ENCODE results near the gene DCC. TPM values are rescaled to one million over a fixed set of nuclear protein-coding genes. Genes with fewer than 3 reads are reported as not detected.

The DCC gene
- total RNA-seq, 6 experiments from 2014 or later: not detected

DNA sequence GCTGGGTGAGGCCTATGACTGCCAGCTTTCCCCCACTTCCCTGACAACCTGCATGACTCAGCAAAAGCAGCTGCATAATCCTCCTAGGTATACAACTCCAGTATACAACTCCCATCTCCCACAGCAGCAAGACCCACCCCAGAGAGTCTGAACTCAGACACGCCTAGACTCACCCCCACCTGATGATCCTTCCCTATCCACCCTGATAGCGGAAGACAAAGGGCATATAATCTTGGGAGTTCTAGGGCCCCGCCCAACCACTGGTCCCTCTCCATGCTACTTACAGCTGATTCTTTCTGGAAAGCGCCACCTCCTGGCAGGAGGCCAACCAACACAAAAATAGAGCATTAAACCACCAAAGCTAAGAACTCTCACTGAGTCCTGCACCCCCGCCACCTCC lies 296.5 kb downstream of the DCC start:
- TF ChIP-seq, protein P1, sequence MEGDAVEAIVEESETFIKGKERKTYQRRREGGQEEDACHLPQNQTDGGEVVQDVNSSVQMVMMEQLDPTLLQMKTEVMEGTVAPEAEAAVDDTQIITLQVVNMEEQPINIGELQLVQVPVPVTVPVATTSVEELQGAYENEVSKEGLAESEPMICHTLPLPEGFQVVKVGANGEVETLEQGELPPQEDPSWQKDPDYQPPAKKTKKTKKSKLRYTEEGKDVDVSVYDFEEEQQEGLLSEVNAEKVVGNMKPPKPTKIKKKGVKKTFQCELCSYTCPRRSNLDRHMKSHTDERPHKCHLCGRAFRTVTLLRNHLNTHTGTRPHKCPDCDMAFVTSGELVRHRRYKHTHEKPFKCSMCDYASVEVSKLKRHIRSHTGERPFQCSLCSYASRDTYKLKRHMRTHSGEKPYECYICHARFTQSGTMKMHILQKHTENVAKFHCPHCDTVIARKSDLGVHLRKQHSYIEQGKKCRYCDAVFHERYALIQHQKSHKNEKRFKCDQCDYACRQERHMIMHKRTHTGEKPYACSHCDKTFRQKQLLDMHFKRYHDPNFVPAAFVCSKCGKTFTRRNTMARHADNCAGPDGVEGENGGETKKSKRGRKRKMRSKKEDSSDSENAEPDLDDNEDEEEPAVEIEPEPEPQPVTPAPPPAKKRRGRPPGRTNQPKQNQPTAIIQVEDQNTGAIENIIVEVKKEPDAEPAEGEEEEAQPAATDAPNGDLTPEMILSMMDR (IDR thresholded peaks at IDR 0.05): no peak
- Mint-ChIP-seq H3K27me3 (ENCODE audit: insufficient read depth) (no peaks in the 10 kb centered on the region; the same call in 1 of the 2 replicates), H3K4me1 (ENCODE audit: low read depth) (no peaks in the 10 kb centered on the region), H3K9me3 (peaks cover 73% of the 10 kb centered on the region), H3K27ac (no peak overlapping the region), H3K4me3 (no peak overlapping the region), H3K36me3 (ENCODE audit: low read depth) (0 out of 2 replicates have a peak, but pooled peaks cover 5% of the 10 kb centered on the region)
- DNase-seq: no peak

DNA sequence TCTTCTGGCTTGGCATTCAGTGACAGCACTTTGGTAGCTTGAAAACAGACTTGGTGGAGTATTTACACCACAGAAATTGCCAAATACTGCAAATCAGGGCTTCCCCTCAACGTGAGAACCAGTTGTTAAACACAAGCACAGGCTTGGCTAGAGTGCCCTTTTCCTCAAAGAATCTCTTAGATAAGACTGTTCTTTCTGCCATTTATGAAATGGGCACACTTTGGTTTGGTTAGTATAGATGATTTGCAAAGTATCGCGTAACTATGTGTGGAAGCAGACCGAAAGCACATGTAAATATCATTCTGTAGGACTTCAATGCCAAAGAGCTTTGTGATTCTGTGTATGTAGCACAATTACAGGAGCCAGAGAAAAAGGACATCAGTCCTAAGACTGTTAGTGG lies 308.2 kb downstream of the DCC start:
- H3K27me3 Mint-ChIP-seq (ENCODE audit: insufficient read depth): peaks cover 2% of the 10 kb centered on the region; the same call in 1 of the 2 replicates
- H3K4me1 Mint-ChIP-seq (ENCODE audit: low read depth): no peaks in the 10 kb centered on the region
- H3K36me3 Mint-ChIP-seq (ENCODE audit: low read depth): no peaks in the 10 kb centered on the region; the same call in 1 of the 2 replicates
- no peak overlapping the region for H3K4me3 Mint-ChIP-seq
- H3K27ac Mint-ChIP-seq: no peak overlapping the region
- TF ChIP-seq, protein P1 (IDR thresholded peaks at IDR 0.05): no peak
- peaks cover 56% of the 10 kb centered on the region for H3K9me3 Mint-ChIP-seq
- no peak for DNase-seq

DNA sequence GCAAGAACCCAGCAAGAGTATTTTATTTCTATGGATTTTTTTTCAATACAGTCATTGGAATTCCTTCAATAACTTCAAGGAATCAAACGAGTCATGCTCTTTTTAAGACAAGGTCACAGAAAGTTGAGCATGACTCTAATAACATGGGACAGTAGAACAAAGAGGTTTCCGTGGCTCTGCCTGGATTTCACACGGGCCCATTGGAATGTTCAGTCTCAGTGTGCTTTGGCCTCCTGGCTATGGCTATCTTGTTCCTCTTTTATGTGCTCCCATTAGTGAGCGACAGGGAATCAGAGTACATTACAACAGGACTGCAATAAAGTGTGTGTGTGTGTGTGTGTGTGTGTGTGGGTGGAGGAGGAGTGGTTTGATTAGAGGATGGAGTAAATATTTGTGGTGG lies 312.4 kb downstream of the DCC start:
- Mint-ChIP-seq H3K27me3 (ENCODE audit: insufficient read depth) (peaks cover 2% of the 10 kb centered on the region; the same call in 1 of the 2 replicates), H3K4me1 (ENCODE audit: low read depth) (no peaks in the 10 kb centered on the region), H3K4me3 (no peak overlapping the region), H3K36me3 (ENCODE audit: low read depth) (no peaks in the 10 kb centered on the region; the same call in 1 of the 2 replicates), H3K9me3 (peaks cover 57% of the 10 kb centered on the region), H3K27ac (no peak overlapping the region)
- TF ChIP-seq, protein P1 (IDR thresholded peaks at IDR 0.05): no peak
- no peak for DNase-seq

DNA sequence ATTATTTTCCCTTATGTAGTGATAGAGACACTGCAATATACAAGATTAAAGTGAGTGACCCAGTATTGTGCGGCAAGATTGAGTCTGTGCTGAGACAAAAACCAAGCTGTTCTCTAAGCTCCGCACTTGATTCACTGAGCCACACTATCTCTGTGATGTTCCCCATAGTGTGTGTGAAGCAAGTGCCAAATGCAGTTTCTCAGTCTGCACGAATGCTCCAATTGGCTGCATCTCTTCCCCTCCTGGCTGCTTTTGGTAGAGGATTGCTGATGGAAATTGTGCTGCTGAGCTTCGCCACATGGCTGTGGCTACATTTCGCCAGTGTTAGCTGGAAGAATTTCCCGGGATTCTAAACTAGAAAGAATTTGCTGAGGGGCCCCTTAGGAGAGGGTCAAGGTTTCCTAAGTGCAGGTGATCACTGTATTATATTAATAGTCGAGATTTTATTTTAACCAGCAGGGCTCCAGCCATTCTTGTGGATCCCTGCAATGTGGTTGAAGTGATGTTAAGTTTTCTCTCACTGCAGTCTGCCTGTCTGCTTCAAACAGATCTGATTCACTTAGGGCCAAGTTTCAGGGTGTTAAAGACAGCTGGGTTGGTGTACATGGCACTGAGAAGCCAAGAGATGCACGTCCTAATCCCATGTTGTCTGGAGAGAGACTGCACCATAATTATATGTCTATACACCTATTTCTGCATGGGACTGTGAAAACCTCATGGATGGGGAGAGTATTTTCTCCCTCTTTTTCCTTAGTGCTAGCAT lies 317.2 kb downstream of the DCC start:
- Mint-ChIP-seq H3K9me3 (peaks cover 62% of the 10 kb centered on the region), H3K36me3 (ENCODE audit: low read depth) (peaks cover 5% of the 10 kb centered on the region; the same call in 1 of the 2 replicates), H3K4me3 (no peak overlapping the region), H3K4me1 (ENCODE audit: low read depth) (no peaks in the 10 kb centered on the region), H3K27ac (no peak overlapping the region), H3K27me3 (ENCODE audit: insufficient read depth) (no peaks in the 10 kb centered on the region; the same call in 1 of the 2 replicates)
- DNase-seq: no peak
- TF ChIP-seq, protein P1 (IDR thresholded peaks at IDR 0.05): no peak

DNA sequence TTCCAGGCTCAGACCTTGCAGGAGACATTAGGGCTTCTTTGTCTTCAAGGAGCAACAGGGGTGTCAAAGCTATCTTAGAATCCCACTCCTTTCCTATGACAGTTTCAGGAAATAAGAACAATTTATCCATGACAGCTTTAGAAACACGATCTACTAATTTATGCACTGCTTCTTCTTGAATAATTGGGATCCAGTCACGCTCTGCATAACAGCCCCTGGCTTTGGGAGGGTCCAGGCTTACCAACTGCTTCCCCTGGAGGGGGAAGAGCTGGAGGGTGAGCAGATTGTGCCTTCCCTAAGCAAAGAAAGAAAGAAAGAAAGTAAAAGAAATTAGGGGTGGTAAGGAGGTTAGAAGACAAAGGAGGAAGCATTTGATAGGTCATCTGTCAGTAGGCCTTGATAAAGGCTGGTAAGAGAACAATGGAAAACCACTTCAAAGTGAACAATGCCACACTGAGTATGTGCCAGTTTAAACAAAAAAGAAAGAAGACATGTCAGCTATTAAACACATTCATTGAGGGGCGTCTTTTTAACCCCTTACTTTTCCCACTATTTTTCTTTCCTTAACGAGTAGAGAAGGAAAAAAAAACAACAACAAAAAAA lies 327.6 kb downstream of the DCC start:
- Mint-ChIP-seq H3K36me3 (ENCODE audit: low read depth) (peaks cover 6% of the 10 kb centered on the region), H3K27ac (no peak overlapping the region), H3K9me3 (peaks cover 31% of the 10 kb centered on the region), H3K4me3 (no peak overlapping the region), H3K4me1 (ENCODE audit: low read depth) (no peaks in the 10 kb centered on the region), H3K27me3 (ENCODE audit: insufficient read depth) (no peaks in the 10 kb centered on the region; the same call in 1 of the 2 replicates)
- no peak for DNase-seq
- TF ChIP-seq, protein P1 (IDR thresholded peaks at IDR 0.05): no peak

All from HFFc6 (cell line).